ENCODE data around the gene AOAH.
"Not testable (repeated sequence)": the region's sequence is repeated elsewhere in the genome, so short reads cannot be mapped to it uniquely, and the experiment has no call there.

AOAH gene

GRCh38 chr7:36654436-36654835 is 69.9 kb downstream of the AOAH start:
- no peak for DNase-seq

- no peak for DNase-seq
Observed at GRCh38 chr7:36653663-36654355, 70.5 kb downstream of the AOAH start.

GRCh38 chr7:36653008-36653662 is 71.2 kb downstream of the AOAH start:
- peak; percentile 77 for DNase-seq

GRCh38 chr7:36652431-36652830 is 71.9 kb downstream of the AOAH start:
- no peak for DNase-seq

GRCh38 chr7:36651404-36651803 is 72.9 kb downstream of the AOAH start:
- DNase-seq, result peak; percentile 66

- DNase-seq, result no peak
Observed at GRCh38 chr7:36650766-36651312, 73.5 kb downstream of the AOAH start.

GRCh38 chr7:36650320-36650719 is 74.0 kb downstream of the AOAH start:
- DNase-seq, result no peak

GRCh38 chr7:36649319-36649718 is 75.0 kb downstream of the AOAH start:
- not testable (repeated sequence) for DNase-seq

GRCh38 chr7:36648441-36648840 is 75.9 kb downstream of the AOAH start:
- no peak for DNase-seq

GRCh38 chr7:36644625-36645422 is 79.5 kb downstream of the AOAH start:
- no peak for DNase-seq

- DNase-seq, result no peak
Observed at GRCh38 chr7:36642414-36642813, 81.9 kb downstream of the AOAH start.

GRCh38 chr7:36642010-36642409 is 82.3 kb downstream of the AOAH start:
- DNase-seq, result no peak

GRCh38 chr7:36640682-36641081 is 83.6 kb downstream of the AOAH start:
- no peak for DNase-seq

GRCh38 chr7:36639826-36640225 is 84.5 kb downstream of the AOAH start:
- DNase-seq, result no peak

GRCh38 chr7:36638586-36639263 is 85.6 kb downstream of the AOAH start:
- no peak for DNase-seq

GRCh38 chr7:36638140-36638539 is 86.2 kb downstream of the AOAH start:
- no peak for DNase-seq

- no peak for DNase-seq
Observed at GRCh38 chr7:36637417-36637816, 86.9 kb downstream of the AOAH start.

- DNase-seq, result no peak
Observed at GRCh38 chr7:36636126-36636525, 88.2 kb downstream of the AOAH start.

GRCh38 chr7:36635091-36635490 is 89.2 kb downstream of the AOAH start:
- no peak for DNase-seq

- no peak for DNase-seq
Observed at GRCh38 chr7:36633377-36633776, 90.9 kb downstream of the AOAH start.

- DNase-seq, result no peak
Observed at GRCh38 chr7:36630112-36630650, 94.1 kb downstream of the AOAH start.

- no peak for DNase-seq
Observed at GRCh38 chr7:36629351-36629750, 94.9 kb downstream of the AOAH start.

GRCh38 chr7:36627836-36628235 is 96.5 kb downstream of the AOAH start:
- DNase-seq, result no peak
